Activated T-helper 1 cell treated with Interleukin-2 at 50 U/mL for 16 hours (primary cell): ENCODE measurements around the gene GPX5.
"Not testable (repeated sequence)": the region's sequence is repeated elsewhere in the genome, so short reads cannot be mapped to it uniquely, and the experiment has no call there.

Experiments
- DNase-seq: peaks from one replicate; pipeline ENCODE4 v3.0.0-alpha.2; 2020; ENCODE audit warnings: low read depth

The GPX5 gene, protein sequence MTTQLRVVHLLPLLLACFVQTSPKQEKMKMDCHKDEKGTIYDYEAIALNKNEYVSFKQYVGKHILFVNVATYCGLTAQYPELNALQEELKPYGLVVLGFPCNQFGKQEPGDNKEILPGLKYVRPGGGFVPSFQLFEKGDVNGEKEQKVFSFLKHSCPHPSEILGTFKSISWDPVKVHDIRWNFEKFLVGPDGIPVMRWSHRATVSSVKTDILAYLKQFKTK

DNA sequence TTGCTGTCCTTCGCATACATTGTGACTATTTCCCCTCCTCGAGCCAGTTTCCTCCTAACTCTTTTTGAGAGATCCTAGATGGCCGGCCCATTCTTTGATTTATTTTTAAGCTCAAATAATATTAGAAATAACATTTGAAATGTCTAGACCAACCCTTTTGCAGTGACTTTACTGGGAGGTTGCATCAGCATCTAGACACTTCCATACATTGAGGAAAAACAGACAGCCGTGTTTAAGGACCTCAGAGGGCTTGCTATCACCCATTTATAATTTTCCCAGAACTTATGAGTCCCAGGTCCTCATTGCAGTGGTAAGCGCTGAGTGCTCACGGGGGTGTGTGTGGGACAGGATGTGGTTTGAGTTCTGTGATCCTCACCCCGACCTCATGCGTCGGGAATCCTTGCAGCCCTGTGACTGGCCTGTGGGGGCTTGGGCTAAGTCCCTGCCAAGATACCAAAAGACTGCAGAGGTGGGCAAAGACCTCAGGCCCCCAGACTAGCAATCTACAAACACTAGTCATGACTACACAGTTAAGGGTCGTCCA is at the start of gene GPX5:
TSS of gene GPX5 (plus strand) at position 386 of the 544 bp plus-strand sequence. CDS start at position 519, 133 bp downstream.
- DNase-seq, result no peak

DNA sequence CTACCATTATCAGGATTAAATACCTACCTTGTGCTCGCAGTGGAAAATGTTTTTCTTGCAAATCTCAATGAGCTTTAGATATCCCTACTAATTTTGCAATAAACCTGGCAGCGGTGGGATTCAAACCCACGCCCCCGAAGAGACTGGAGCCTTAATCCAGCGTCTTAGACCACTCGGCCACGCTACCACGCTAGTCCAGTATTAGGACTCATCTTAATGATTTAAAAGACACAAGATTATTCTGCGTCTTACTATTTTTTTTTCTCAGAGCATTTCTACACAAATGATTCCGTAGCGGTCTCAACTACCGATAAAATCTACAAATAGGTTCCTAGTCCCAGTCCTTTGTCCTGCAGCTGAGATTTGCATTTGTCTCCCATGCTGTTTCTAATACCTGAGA is 47.2 kb upstream of the GPX5 start:
- DNase-seq, result no peak

DNA sequence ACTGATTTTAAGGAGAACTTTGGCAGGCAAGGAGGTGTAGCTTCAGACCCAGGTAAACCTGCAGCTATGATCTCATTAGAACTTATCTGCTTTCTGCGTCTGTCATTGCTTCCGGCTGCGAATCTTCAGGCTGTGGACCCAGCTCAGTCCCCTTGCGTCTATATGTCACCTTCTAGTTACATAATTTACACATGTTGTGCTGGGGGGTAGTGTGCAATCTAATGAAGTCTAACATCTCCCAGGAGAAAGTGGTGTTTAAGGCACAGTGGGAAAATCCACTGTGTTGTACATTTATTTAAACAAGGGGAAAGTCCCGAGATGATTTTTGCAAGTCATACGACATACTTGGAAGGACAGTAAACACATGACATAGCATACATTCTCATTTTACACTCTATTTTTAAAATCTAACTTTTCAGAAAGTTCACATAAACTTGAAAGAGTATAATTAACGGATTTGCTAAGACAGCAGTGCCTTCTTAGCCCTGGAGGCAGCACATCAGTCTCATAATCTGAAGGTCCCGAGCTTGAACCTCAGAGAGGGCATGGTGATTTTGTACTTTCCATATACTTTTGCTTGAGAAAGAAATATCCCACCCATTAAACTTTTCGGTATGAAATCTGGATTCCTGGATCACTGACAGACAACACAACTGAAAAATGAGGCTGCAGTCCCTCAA is 45.3 kb upstream of the GPX5 start:
- no peak for DNase-seq

- no peak for DNase-seq
Measured at GRCh38 chr6:28485482-28485881, 40.2 kb upstream of the GPX5 start.

DNA sequence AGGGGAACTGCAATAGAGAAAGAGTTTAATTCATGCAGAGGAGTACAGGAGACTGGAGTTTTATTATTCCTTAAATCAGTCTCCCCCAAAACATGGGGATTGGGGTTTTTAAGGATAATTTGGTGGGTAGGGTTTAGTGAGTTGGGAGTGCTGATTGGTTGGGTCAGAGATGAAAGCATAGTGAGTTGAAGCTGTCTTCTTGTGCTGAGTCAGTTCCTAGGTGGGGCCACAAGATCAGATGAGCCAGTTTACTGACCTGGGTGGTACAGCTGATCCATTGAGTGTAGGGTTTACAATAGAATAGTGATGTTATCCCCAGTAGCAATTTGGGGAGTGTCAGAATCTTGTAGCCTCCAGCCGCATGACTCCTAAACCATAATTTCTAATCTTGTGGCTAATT is 39.1 kb upstream of the GPX5 start:
- no peak for DNase-seq

- no peak for DNase-seq
Measured at GRCh38 chr6:28486988-28487742, 38.5 kb upstream of the GPX5 start.

GRCh38 chr6:28488916-28489365 is 36.7 kb upstream of the GPX5 start:
- no peak for DNase-seq

DNA sequence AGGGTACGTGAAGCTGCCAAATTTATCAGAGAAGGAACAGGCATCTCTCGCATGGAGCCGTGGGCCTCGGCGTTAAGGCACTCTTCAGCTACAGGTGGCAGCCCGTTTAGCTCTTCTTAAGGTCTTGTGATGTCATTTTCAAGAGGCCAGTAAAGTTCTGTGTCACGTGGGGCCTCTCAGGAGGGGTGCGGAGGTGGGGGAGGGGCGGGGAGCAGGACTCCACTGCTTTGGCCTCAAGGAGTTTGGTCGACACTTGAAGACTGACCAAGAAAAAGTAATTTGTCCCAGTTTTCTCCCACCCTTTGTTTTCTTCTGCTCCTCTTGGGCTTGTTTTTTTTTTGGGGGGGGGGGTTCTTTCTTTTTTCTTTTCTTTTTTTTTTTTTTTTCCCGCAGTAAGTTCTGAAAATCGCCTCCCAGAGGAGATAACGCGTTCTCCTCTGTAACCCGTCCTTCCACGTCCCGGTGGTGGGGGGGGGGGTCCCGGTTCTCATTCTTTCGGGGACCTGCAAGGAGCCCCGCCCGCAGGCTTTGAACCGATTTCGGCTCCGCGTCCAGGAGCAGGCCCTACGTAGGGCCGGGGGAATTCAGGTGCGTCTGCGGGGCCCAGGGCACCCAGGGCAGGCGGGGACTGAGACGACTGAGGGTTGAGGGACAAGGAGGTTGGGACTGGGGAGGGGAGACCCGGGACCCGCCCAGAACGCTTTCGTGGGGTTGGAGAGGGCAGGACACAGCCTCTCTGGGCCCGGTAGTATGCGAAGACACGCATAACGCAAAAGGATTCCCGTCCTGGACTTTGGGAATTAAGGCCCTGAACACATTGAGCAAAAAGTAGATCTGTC is 36.1 kb upstream of the GPX5 start:
- DNase-seq, result no peak

DNA sequence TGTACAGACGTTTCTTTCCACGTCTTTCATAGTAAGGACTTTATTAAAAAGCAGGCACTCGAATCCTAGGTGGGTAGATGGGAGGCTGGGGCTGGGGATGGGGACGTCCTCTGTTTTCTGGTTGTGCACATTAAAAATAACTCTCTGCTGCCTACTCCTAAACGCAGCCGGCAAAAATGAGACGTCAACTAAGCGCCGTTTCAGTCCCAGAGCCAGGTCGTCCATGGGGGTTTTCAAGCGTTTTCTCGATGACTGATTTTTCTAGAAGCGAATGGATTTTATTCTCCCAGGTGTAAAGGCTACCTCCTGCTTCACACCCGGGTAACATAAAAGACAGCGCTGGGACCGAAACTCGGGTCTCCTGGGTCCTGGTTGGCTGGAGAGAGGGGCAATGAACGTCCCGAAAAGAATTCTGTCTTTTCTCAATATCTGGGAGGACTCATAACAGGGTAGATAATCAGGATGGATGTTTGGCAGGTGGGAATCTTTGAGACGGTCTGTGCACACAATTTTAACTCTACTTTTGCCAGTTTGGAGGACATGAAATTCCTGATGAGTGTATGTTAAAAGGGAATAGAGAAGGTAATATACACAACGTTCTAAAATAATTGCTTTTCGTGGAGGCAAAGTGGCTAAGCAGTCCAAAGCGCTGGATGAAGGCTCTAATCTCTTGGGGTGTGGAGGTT is 35.3 kb upstream of the GPX5 start:
- DNase-seq, result no peak

GRCh38 chr6:28491984-28492317 is 33.7 kb upstream of the GPX5 start:
- DNase-seq, result no peak

DNA sequence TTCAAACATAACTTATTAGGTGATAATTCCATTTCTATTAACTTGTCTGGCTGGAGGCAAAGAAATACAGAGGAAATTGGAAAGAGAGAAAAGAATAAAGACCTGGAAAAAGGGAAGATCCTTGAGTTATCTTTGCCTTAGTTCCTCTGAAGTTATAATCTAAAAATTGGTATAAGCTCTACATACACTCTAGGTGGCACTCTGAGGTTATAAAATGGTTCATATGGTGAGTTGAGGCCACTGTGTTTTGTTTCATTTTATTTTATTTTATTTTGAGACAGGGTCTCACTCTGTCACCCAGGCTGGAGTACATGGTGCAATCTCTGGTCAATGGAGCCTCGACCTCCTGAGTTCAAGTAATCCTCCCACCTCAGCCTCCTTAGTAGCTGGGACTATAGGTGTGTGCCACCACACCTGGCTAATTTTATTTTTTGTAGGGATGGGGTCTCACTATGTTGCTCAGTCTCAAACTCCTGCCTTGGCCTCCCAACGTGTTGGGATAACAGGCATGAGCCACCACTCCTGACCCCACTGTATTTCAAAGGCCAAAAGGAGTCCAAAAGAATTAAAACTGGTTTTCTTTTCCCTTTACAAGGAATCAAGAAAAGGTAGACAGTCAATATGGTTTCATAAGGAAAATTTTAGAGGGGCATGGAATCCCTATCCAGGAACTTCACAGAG is 29.4 kb upstream of the GPX5 start:
- no peak for DNase-seq

DNA sequence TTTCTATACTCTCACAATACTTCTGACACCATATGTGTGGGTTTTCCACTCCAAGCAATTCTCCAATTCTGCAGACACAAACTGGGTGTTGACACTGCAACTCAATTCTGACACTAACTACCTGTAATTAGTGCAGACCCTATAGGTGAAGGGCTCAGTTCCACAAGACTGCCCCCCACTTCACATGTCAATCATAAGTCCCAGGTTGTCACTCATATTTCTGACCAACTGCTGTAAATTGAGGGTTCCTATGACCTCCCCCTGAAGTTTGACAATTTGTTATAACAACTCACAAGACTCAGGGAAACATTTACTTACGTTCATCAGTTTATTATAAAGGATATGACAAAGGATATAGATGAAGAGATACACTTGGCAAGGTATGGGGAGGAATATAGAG is 28.4 kb upstream of the GPX5 start:
- DNase-seq, result no peak

DNA sequence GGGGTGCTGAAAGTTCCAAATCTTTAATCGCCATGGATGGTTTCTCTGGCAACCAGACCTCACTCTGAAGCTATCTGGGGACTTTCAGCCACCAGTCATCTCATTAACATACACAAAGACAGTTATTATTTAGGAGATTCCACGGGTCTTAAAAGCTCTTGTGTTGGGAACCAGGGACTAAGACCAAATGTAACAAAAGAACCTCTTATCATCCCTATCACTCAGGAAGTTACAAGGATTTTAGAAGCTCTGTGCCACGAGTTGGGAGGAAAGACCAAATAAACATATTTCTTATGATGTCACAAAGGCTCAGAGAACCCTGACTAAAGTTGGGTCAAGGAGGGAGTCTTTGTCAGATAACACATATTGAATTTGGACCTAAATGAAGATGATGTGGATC is 27.8 kb upstream of the GPX5 start:
- no peak for DNase-seq

GRCh38 chr6:28501259-28501658 is 24.4 kb upstream of the GPX5 start:
- no peak for DNase-seq

- DNase-seq, result not testable (repeated sequence)
Measured at GRCh38 chr6:28502136-28502535, 23.5 kb upstream of the GPX5 start.

DNA sequence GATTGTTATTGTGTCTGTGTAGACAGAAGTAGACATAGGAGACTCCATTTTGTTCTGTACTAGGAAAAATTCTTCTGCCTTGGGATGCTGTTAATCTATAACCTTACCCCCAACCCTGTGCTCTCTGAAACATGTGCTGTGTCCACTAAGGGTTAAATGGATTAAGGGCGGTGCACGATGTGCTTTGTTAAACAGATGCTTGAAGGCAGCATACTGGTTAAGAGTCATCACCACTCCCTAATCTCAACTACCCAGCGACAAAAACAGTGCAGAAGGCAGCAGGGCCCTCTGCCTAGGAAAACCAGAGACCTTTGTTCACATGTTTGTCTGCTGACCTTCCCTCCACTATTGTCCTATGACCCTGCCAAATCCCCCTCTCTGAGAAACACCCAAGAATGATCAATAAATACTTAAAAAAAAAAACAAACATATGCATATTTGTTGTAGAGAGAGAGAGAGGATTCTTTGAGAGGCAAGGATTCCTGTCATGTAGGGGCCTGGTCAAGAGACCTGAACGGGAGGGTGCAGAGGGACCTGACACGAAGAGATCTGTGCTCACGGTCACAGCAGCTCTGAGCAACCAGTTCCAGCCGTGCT is 22.9 kb upstream of the GPX5 start:
- DNase-seq, result not testable (repeated sequence)

DNA sequence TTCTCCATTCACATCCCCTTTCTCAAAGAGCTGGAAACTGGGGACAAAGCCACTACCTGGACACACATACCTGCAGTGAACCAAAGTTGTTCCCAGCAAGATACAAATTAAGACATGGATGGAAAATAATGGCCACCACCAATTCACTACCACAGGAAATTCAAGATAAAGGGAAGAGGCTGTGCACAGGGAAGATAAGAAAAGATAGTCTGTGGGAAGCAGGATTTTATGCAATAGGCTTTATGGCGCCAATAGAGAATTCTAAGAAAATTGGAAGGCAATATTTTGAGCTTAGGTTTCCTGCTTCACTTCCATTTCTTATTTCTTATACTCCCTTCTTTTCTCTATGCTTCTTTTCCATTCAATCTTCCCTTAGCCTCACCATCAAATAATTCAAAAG is 19.9 kb upstream of the GPX5 start:
- no peak for DNase-seq

DNA sequence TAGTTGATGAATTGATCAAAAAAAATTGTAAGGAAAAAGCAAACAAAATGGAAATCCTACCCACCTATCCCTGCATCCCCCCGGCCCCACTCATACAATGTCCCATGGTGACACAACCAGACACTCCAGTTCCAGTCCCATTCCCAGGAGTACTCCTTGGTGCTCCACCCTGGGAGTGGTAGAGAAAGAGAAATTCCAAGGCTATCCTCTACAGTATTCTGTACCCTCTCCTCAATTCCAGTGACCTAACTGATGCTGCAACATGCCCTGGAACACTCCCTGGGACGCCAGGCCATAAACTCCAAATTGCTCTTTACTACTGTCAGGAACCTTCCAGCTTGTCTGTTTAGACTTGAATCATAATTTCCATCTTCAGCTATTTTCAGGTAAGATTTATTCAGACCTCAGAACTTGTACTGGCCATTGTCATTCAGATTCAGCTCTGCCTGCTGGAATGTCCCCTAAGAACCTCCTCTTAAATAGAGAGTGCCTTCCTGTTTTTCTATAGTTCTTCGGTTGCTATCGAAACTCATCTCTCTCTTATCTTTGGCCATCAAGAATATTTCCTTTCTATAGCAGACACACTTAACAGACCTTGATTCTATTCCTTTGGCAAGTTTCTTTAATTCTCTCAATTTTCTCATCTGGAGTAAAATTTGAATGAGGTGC is 18.7 kb upstream of the GPX5 start:
- DNase-seq, result no peak

DNA sequence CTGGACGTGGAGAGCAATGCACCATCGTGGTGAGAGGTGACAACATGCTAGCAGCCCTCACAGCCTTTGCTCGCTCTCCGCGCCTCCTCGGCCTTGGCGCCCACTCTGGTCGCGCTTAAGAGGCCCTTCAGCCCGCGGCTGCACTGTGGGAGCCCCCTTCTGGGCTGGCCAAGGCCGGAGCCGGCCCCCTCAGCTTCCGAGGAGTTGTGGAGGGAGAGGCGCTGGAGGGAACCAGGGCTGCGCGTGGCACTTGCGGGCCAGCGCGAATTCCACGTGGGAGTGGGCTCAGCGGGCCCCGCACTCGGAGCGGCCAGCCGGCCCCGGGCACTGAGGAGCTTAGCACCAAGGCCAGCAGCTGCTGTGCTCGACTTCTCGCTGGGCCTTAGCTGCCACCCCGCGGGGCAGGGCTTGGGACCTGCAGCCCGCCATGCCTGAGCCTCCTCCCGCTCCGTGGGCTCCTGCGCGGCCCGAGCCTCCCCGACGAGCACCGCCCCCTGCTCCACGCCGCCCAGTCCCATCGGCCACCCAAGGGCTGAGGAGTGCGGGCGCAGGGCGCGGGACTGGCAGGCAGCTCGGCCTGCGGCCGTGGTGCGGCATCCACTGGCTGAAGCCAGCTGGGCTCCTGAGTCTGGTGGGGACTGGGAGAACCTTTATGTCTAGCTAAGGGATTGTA is 13.9 kb upstream of the GPX5 start:
- no peak for DNase-seq
